Neuron (in vitro differentiated cells): ENCODE measurements around the gene COBLL1.
A peak's percentile ranks its signal among the peaks of the same experiment; 100 is the strongest.

ENCODE experiments used
- H2AFZ ChIP-seq: one replicate; pipeline ENCODE4 v1.6.1; 2013; ENCODE audit warnings: low read depth, mild to moderate bottlenecking, inconsistent platforms, low read length, moderate library complexity
- H3K27me3 ChIP-seq: one replicate; pipeline ENCODE4 v1.6.1; 2013; ENCODE audit warnings: low read length; ENCODE audit not compliant: insufficient read depth
- H3K36me3 ChIP-seq: one replicate; pipeline ENCODE4 v1.6.1; 2013; ENCODE audit warnings: low read length; ENCODE audit not compliant: insufficient read depth
- H3K4me1 ChIP-seq: one replicate; pipeline ENCODE4 v1.6.1; 2013; ENCODE audit warnings: low read length; ENCODE audit not compliant: insufficient read depth
- H3K4me3 ChIP-seq: 2 replicates; pipeline ENCODE4 v1.5.1; 2013; ENCODE audit warnings: mild to moderate bottlenecking, low read length, moderate library complexity
- H3K9me3 ChIP-seq: one replicate; pipeline ENCODE4 v1.6.1; 2013; ENCODE audit warnings: low read length

COBLL1 gene

DNA sequence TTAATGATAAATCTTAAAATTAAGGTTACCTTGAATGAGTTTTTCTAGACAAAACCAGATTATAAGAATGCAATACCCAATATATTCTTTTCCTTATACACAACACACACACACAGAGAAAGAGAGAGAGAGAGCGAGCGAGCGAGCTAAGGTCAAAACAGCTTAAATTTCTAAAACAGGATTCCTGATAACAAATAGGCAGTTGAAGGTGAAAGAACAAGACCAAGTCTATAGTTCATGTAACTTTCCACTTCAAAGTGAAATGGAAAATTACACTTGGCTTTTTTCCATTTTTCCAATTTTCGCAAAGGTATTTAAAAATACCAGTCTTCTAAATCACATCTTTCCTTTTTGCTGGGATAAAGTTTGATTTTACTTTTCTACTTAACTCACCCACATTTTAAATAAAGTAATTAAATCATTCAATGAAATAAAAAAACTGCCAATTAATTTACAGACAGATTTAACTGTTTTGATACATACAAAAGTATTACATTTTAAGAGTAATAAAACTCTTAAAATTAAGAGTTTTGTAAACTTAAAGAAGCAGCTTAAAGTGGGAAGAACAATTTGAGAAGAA lies 98.8 kb downstream of the COBLL1 start:
- Histone ChIP-seq H3K9me3 (no peaks in the 10 kb centered on the region), H3K4me3 (no peak overlapping the region), H3K4me1 (peaks cover 2% of the 10 kb centered on the region), H3K36me3 (no peaks in the 10 kb centered on the region), H3K27me3 (no peaks in the 10 kb centered on the region), H2AFZ (no peak overlapping the region)

DNA sequence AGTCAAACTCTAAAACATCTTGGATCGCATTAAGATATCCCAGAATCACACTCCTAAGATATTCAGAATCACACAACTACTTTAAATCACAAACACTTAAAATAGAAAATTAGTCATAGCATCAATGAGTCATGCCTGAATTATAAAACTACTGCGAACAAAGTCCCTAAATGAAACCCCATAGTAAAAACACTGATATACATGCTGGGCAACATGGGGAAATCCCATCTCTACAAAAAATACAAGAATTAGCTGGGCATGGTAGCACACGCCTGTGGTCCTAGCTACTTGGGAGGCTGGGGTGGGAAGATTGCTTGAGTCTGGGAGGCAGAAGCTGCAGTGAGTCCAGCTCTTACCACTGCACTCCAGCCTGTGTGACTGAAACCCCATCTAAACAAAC lies 101.7 kb downstream of the COBLL1 start:
- H3K4me1 ChIP-seq = peaks cover 2% of the 10 kb centered on the region
- H3K4me3 ChIP-seq = no peak overlapping the region
- no peaks in the 10 kb centered on the region for H3K27me3 ChIP-seq
- H3K9me3 ChIP-seq = no peaks in the 10 kb centered on the region
- no peaks in the 10 kb centered on the region for H3K36me3 ChIP-seq
- no peak overlapping the region for H2AFZ ChIP-seq

DNA sequence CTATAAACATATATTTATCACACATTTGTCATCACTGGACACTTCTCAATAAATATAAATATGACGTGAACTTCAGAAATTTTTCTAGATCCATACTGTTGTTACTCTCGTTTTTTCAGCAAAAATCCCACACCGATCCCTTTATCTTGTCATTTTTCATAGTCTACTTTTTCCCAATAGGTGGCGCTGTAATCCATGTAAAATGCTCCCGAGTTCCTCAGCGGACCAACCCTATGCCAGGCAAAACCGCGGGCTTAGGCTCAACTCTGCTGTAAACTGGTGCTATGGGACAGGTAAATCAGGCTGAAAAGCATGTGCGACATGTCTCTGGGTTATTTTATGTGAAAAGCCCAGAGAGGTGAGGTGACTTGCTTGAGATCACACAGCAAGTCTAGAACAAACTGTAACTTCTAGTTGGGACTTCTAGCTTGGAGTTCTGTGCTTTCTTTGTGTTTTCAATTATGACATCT lies 104.0 kb downstream of the COBLL1 start:
- Histone ChIP-seq H3K4me3 (no peak overlapping the region), H3K4me1 (peaks cover 2% of the 10 kb centered on the region), H3K27me3 (no peaks in the 10 kb centered on the region), H3K36me3 (no peaks in the 10 kb centered on the region), H2AFZ (peak overlapping the region; percentile 8), H3K9me3 (no peaks in the 10 kb centered on the region)

DNA sequence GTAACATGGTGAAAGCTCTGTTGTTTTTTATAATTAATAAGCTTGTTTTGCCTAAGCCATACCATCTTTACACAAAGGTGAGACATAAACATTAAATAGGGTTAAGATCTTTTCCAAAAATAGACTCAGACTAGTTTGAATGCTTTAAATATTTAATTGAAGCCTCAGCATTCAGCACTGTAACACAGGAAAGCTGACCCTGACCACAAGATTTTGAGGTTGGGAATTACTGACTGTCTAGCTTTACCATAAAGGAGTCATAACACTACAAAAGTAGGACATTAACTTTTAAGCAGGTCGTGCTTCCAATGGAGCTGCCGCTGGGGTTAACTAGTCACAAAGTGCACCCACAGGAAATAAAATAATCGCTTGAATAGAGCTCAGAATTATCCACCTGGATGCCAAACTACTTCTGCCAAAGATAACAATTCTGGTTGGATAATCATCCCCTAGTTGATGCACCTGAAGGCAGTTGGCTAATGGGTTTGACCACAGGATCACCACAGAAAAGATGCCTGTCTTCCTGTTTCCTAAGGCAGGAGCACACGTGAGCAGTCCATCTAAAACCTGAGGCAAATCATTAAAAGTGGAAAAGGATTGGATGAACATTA lies 106.2 kb downstream of the COBLL1 start:
- H3K4me3 ChIP-seq = no peak overlapping the region
- H3K36me3 ChIP-seq = no peaks in the 10 kb centered on the region
- H2AFZ ChIP-seq = no peak overlapping the region

DNA sequence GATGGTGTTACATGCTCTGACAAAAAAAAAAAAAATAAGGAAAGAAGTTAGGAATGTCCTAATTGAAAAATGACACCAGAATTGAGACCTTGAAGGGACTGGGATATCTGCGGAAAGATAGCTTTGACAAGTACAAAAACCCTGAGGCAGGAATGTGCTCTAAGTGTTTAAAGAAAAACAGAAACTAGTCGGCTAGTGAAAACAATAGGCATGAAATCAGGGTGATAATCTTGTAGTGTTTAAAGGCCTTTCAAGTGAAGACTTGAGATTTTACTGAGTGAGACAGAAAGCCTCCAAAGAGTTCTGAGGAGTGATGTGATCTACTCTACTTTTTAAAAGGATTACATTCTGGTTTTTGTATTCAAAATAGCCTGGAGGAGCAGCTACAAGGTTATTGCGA lies 107.4 kb downstream of the COBLL1 start:
- Histone ChIP-seq H2AFZ (no peak overlapping the region), H3K36me3 (no peaks in the 10 kb centered on the region), H3K4me3 (no peak overlapping the region), H3K9me3 (no peaks in the 10 kb centered on the region), H3K4me1 (peaks cover 2% of the 10 kb centered on the region), H3K27me3 (no peaks in the 10 kb centered on the region)

More for the DNA sequence above, 106.2 kb downstream of the COBLL1 start:
- no peaks in the 10 kb centered on the region for H3K27me3 ChIP-seq
- H3K4me1 ChIP-seq = peaks cover 2% of the 10 kb centered on the region
- H3K9me3 ChIP-seq = no peaks in the 10 kb centered on the region

DNA sequence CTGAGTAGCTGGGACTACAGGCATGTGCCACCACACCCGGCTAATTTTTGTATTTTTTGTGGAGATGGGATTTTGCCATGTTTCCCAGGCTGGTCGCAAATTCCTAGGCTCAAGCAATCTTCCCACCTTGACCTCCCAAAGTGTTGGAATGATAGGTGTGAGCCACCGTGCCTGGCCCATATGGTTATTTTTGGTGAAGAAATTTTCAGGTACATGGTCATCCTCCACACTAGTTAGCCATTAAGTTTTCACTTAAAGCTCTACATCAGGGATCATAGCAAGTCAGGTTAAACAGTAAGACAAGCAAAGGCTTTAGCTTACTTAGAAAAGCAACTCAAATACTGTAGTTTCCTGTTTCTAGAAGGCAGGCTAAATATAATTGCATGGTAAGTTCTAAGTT lies 116.1 kb downstream of the COBLL1 start:
- Histone ChIP-seq H3K4me3 (no peak overlapping the region), H3K36me3 (no peaks in the 10 kb centered on the region), H3K27me3 (no peaks in the 10 kb centered on the region), H3K9me3 (no peaks in the 10 kb centered on the region), H3K4me1 (peaks cover 9% of the 10 kb centered on the region), H2AFZ (no peak overlapping the region)

DNA sequence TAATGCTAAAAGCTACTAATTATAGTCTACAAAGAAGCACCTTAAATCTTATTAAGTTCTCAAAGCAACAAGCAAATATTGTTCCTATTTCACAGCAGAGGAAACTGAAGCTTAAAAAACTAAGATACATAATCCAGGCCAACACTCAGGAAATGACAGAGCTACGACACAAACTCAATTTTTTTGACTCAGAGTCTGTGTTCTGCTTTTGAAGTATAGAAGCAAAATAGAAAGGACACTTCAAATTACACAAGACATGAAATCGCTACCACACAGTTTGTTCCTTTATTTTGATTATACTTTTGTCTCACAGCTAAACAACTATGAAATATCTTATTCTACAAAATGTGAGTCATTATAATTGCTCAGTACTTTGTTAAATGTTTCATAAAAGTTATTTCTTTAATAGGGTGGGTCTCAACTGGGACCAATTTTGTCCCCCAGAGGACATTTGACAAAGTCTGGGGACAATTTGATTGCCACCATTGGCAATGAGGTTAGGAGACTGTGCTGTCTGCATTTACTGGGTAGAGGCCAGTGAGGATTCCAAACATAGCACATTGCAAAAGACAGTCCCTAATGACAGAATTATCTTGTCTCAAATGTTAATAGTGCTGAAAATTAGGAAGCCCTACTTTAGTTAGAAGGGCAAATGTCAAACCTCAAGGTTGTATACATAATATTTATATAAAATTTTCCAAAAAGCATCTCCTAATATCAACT lies 118.8 kb downstream of the COBLL1 start:
- Histone ChIP-seq H3K27me3 (no peaks in the 10 kb centered on the region), H3K9me3 (no peaks in the 10 kb centered on the region), H3K4me1 (peaks cover 22% of the 10 kb centered on the region), H2AFZ (no peak overlapping the region), H3K36me3 (no peaks in the 10 kb centered on the region), H3K4me3 (no peak overlapping the region)

DNA sequence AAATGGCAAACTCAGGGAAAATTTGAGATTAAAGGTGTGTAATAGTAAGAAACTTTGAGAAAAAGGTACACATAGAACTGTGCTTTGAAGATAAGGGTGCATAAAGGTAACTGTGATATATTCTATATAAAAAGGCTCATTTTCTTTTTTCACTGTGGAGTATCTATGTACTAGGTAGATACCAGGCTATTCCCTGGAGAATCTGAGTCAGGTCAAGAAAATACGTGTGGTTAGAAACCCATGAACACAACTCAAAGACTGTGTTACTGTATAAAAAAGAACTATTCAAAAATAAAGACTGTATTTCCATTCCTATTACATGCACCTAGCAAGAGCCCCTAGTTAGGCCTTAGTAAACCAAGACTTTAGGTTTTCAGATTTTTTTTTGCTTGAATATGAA lies 120.2 kb downstream of the COBLL1 start:
- peaks cover 22% of the 10 kb centered on the region for H3K4me1 ChIP-seq
- no peaks in the 10 kb centered on the region for H3K36me3 ChIP-seq
- no peak overlapping the region for H3K4me3 ChIP-seq
- H2AFZ ChIP-seq = no peak overlapping the region
- H3K27me3 ChIP-seq = no peaks in the 10 kb centered on the region
- H3K9me3 ChIP-seq = no peaks in the 10 kb centered on the region

DNA sequence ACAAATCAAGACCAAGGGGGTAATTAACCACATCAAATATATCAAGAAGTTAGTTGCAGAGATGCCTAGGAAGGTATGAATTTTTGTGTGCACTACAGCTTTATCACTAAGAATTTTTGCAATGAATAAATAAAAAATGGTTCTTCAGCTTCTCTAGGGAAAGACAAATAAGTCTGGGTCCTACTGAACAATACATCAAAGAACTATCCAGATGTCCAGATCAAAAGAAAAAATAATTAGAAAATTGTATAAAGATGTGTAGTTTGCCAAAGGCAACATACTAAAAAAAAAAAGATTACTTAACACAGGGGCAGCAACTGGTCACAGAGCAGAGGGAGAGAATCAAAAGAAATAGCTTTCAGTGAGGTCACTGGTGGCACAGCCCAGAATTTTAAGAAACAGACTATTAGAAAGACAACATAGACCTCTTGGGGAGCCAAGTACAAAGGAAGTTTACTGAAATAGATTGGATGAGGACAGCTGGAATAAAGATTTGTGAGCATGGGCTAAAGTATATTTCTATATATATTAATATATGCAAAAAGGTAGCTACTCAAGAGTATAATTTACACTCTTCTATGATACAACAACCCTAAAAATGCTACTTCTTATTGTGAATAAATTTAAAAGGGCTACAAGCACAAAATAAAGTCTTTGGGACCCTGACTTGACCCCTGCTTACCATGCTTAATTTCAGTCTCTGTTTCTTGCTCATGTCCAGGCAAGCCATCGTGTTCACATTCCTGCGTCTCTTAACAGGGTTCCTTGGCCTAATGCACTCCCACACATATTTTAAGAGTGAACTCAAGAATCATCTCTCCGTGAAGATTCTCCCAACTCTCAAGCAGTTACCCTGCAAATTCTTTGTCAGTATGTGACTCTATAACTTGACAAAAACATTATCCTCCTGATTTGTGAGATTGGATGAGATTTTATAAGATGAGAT lies 121.4 kb downstream of the COBLL1 start:
- Histone ChIP-seq H3K4me1 (peaks cover 22% of the 10 kb centered on the region), H3K36me3 (no peaks in the 10 kb centered on the region), H3K27me3 (no peaks in the 10 kb centered on the region), H3K4me3 (no peak overlapping the region), H3K9me3 (no peaks in the 10 kb centered on the region), H2AFZ (no peak overlapping the region)

DNA sequence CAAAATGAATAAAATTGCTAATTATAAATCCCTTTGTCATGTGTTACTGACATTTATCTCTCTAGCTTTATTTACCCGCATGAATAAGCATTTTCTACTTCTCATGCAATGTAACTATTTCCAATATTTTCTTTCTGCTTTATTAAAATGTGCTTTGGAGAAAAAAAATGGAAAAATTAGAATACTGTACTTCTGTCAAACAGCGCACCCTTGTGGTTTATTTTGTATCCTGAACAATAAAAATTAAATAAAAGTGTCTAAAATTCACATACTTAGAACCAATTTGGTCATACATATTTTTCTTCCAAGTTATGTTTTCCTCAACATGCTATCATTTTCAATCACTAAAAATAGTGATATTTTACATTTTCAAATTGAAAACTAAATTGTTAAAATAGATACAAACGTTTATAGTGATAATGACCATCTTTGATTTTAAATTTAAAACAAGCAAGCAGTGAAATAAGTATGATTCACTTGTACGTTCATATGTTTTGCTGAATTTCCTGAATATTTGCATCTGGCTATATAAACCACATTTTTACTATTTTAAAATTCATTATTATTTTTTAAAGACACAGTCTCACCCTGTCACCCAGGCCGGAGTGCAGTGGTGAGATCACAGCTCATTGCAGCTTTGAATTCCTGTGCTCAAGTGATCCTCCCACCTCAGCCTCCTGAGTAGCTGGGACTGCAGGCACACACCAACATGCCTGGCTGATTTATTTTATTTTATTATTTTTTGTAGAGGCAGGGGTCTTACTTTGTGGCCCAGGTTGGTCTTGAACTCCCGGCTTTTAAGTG lies 124.4 kb downstream of the COBLL1 start:
- Histone ChIP-seq H3K4me1 (peaks cover 22% of the 10 kb centered on the region), H2AFZ (no peak overlapping the region), H3K4me3 (no peak overlapping the region), H3K36me3 (no peaks in the 10 kb centered on the region), H3K9me3 (no peaks in the 10 kb centered on the region), H3K27me3 (no peaks in the 10 kb centered on the region)

DNA sequence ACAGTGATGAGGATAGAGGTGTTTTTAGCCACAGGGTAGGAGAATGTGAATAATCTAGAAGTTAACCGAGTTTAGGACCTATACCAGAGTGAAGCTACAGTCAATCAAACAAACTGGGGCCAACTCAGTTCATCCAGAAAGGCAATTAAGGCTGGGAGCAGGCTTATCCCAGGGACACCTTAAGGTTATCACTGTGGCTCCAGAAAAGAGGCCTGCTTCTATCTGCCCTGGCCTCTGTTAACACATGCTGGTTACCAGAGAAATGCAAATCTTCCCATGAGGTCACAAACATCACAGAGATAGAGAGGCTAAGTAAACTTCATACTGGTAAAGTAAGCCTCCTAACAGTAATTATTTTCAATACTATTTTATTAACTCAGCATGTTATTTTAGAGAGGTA lies 127.2 kb downstream of the COBLL1 start:
- H3K36me3 ChIP-seq = no peaks in the 10 kb centered on the region
- H3K9me3 ChIP-seq = no peaks in the 10 kb centered on the region
- H3K4me3 ChIP-seq = no peak overlapping the region
- peaks cover 2% of the 10 kb centered on the region for H3K4me1 ChIP-seq
- no peaks in the 10 kb centered on the region for H3K27me3 ChIP-seq
- H2AFZ ChIP-seq = no peak overlapping the region

DNA sequence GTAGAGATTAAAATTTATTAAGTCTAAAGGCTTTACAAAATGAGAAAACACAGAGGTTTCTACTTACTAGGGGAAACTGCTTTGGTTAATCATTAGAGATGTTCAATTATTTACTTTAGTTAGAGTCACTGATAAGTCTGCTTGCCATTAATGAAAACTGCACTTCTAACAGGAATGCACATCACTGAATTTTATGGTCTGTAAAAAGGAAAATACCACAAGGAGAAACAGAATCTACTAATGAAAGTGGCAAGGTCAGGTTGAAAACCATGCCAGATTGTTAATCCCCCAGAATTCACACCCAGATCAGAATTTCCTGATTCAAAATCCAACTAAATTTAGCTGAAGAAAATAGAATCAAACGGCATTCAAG lies 129.9 kb downstream of the COBLL1 start:
- Histone ChIP-seq H3K4me1 (peaks cover 2% of the 10 kb centered on the region), H3K9me3 (no peaks in the 10 kb centered on the region), H2AFZ (no peak overlapping the region), H3K27me3 (no peaks in the 10 kb centered on the region), H3K36me3 (no peaks in the 10 kb centered on the region), H3K4me3 (no peak overlapping the region)
